HG03025 (cell line): ENCODE results near the gene ZP2.
"Not testable (repeated sequence)": the region's sequence is repeated elsewhere in the genome, so short reads cannot be mapped to it uniquely, and the experiment has no call there.

Experiments used
- ATAC-seq: cut with Tn5 transposase; IDR thresholded peaks from one replicate; pipeline ENCODE4 v1.9.1; 2021; ENCODE audit warnings: mild to moderate bottlenecking, moderate library complexity; ENCODE audit not compliant: unreplicated experiment, low FRiP score

Gene ZP2

DNA sequence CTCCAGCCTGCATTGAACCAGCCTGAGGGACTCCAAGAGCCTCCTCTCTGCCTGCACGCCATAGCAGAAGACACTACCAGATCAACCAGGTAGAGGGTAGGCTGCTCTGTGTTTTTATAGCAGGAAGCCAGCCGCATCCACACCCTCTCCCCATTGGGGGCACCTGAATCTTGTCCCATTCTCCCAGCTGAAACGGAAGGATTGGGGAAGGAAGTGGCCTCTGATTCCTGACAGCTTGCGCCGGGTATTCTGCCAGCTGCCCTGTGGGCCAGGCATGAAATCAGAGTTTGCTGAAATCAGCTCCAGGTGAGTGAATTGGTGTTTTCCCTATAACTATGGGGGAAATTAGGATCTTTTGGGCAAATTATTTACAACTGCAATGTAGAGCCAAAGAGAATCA is at the start of gene ZP2:
Gene ZP2, minus strand, starts transcription at position 89 of the 400 bp plus-strand sequence. Its CDS starts 27 bp downstream, at position 62.
- ATAC-seq, result no peak

DNA sequence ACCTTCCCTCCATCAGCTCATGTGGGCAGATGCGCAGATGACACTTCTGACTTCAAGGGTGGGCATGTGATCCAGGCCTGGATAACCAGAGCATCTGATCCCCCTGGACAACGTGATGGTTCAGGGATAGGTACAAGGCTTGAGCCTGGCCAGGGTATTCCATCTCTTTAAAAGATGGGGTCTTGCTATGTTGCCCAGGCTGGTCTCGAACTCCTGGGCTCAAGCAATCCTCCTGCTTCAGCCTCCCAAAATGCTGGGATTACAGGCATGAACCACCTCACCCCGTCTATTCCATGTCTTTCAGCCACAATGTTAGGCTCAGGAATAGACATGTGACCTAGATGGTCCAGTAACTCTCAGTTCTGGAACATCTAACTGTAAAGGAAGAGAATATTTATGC is 45.9 kb upstream of the ZP2 start:
- ATAC-seq, result no peak

DNA sequence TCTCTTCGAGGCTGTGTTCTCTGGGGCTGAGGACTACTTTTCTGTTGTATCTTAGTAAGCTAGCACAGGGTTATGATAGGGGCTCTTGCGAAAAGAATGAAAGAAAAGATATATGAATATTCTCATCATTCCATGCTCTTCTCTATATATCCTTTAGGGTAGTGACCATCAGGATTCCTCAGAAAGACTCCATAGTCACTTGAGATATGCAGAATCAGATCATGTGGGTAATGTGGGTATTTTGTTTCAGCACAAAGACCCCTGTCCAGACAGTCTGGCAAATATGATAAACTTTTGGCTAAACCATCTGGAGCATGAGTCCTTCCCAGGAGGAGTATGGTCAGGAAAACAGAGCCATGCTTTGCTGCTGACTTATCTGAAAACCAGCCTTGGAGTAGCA is 45.3 kb upstream of the ZP2 start:
- ATAC-seq, result no peak

DNA sequence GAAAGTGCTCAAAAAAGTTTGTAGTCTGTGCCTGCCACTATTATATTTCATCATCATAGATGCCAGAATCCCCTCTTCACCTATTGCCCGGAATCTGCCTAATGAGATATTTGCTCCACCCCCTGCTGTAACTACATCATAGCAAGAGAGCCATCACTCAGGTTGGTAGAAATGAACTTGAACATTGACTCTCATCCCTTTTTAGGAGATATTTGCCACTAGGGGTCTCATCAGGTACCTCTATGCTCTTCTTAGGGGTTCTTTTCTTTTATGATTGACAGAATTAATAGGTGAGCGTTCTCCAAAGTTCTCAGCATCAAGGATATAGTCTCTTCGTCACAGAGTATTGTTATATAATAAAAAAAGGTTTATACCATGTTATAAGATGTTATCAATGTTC is 42.1 kb upstream of the ZP2 start:
- ATAC-seq, result no peak

DNA sequence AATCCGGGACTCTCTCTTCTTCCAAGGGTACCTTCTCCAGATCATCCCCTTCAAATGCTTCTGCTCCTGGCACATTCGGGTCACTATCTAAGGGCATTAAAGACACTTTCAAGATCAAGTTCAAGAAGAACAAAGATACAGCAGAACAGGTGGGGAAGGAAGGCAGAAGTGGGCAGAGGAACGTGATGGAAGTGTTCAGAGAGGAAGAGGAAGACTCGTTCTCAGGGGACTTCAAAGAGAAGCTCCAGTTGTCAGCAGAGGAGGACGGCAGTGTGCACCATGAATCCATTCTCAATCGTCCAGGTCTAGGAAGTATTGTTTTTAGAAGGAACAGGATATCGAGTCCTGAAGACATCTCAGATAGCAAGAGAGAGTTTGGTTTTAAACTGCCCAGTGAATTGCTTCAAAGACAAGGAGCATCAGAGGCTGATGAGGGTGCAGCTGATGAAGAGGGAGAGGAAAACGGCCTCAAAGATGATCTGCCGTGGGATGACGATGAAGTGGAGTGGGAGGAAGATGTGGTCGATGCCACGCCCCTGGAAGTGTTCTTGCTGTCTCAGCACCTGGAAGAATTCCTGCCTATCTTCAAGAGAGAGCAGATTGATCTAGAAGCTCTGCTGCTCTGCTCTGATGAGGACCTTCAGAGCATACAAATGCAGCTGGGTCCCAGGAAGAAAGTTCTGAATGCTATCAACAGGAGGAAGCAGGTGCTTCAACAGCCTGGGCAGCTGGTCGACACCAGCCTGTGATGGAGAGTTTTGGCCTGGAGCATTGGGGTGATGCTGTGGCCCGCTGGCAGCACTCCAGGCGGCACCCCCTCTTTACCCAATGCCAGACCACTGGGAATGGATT is 38.9 kb upstream of the ZP2 start:
- no peak for ATAC-seq

DNA sequence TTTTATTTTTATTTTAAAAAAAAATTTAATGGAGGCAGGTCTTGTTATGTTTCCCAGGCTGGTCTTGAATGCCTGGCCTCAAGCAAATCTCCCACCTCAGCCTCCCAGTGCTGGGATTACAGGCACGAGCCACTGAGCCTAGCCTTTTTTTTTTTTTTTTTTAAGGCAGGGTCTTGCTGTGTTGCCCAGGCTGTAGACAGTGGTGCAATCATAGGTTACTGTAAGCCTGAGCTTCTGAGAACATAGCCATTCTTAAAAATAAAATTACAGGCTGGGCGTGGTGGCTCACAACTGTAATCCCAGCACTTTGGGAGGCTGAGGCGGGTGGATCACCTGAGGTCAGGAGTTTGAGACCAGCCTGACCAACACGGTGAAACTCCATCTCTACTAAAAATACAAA is 36.8 kb upstream of the ZP2 start:
- not testable (repeated sequence) for ATAC-seq

DNA sequence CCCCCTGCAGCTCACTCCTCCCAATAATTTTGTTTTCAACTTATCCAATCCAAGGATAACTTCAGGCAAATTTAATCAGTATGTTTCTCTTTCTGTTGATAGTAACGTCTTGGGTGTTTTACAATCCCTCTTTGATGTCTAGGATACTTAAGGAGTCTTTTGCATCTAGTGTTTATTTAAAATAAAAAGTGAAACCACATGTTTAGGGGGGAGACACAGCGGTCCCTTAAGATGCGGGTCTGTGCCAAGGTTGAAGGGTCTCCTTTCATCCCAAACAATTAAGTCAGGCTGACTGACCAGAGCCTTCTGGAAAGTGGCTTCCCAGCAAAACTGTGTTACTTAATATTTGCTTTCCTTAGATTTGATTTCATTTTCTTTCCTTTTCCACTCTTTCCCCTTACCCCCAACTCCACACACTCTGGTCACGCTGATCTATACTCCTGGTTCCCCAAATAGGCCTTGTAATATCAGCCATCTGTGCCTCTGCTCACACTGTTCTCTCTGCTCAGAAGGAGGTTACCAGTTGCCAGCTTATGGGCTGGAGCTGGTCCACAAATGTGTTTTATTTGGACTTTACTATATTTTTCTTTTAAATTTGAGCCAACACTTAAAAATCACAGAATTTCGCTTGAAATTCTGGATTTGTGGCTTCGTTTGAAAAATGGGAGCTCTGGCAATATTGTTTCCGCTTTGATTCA is 33.3 kb upstream of the ZP2 start:
- ATAC-seq, result no peak

DNA sequence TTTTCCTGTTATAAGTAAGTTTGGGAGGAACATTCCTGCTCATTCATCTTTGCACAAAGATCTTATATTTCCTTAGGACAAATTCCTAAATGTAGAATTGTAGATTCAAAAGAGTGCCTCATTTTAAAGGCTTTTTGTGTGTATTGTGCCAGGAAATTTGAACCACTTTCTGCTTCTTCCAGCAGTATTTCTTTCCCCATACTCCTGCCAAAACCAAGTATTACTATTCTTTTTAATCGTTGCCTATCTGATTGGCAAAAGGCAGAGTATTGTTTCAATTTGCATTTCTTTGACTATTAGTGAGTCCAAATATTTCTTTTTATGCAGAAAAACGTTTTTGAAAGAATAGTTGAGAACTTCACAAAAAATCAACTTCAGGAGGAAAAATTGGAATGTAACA is 31.4 kb upstream of the ZP2 start:
- ATAC-seq, result no peak

DNA sequence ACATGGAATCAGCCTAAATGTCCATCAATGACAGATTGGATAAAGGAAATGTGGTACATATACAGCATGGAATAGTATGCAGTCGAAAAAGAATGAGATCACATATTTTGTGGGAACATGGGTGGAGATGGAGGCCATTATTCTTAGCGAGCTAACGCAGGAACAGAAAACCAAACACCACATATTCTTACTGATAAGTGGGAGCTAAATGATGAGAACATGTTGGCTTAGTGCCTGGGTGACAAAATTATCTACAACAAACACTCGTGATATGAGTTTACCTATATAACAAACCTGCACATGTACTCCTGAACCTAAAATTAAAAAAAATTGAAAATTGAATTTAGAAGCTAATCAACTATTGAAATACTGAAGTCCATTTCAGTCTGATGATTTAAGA is 28.3 kb upstream of the ZP2 start:
- no peak for ATAC-seq

DNA sequence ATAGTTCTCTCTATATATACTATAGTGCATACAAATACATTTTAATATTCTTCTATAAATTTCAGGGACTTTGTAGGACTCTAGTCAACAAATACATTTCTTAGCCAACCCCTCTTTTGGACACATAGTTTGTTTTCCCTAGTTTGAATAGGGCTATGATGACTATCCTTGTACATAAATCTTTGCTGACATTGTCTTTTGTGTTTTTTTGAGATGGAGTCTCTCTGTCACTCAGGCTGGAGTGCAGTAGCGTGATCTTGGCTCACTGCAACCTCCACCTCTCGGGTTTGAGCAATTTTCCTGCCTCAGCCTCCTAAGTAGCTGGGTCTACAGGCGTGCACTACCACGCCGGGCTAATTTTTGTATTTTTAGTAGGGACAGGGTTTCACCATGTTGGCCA is 25.5 kb upstream of the ZP2 start:
- no peak for ATAC-seq

DNA sequence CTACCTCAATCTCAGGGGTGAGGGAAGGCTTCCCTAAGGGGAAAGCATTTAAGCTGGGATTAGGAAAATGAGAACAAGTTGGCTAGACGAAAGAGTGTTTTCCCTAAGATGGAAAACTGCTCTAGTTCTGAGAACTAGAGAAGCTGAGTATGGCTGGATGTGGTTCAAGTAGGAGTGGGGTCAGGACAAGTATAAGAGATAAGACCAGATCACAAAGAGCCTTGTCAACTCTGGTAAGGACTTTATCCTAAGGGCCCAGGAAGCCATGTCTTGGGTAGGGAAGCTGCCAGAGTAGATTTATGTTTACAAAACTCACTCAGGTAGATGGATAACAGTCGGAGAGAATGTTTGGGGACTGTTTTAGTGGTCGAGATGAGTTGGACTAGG is 23.8 kb upstream of the ZP2 start:
- no peak for ATAC-seq

DNA sequence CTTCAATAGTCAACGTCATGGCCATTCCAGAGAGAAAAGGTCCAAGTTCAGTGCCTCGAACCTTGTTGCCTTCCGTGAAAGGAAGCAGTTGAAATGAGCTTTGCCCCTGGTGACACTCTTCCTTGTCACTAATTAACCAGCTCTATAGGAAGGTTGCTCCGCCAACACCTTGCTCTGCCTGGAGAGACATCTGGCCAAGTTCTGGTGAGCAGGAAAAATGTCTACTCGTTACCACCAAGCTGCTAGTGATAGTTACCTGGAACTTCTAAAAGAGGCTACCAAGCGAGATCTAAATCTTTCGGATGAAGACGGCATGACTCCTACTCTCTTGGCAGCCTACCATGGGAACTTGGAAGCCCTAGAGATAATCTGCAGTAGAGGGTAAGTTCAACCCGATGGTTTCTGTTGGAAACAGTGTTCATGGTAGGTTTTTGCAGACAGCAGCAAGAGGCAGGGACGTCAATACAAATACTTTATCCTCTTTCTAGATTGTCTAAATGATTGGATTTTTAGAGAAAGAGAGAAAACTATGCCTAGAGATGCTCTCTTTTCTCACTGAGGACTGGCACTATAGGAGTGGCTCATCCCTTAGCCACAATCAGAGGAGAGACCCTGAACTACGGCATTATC is 22.3 kb upstream of the ZP2 start, which contains the start of gene ANKS4B:
Gene ANKS4B, plus strand, starts transcription at position 179 of the 630 bp plus-strand sequence. Its CDS starts 39 bp downstream, at position 218.
- no peak for ATAC-seq

DNA sequence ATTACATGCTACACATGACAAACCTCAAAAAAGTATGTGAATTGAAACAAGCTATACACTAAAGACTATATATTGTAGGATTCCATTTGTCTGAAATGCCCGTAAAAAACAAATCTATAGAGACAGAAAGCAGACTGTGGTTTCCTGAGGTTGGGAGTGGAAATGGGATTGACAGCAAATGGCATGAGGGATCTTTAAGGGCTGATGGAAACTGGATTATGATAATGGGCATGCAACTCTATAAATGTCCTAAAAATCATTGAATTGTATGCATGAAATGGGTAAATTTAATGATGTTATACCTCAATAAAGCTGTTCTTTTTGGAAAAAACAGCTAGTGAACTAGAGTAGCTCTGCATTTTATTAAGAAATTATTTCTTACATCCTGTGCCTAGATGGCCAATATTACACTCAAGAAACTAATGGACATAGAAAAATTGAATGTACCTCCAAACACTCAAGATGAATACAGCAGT is 21.7 kb upstream of the ZP2 start:
- no peak for ATAC-seq

DNA sequence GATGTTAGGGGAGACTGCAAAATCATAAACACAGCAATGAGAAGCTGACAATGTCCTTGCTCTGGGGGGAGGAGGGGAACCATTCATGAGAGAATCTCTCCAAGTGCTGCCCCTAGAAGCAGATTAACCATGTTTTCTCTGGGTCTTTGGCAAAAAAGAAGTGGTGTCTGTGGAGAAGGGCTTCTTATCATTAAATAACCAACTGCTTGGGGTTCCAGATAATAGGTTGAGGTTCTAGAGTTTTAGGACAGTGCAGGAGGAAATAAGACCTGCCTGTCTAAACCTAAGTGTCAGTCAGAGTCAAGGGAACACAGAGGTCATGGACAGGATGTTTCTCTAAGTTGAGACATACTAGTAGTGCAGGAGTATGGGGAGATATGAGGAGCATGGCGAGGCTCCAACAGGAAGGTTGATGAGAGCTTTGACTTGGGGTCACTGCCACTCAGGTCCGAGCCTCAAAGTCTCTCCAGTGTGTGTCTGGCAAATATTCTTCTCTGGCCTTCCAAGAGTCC is 17.0 kb upstream of the ZP2 start:
- no peak for ATAC-seq

DNA sequence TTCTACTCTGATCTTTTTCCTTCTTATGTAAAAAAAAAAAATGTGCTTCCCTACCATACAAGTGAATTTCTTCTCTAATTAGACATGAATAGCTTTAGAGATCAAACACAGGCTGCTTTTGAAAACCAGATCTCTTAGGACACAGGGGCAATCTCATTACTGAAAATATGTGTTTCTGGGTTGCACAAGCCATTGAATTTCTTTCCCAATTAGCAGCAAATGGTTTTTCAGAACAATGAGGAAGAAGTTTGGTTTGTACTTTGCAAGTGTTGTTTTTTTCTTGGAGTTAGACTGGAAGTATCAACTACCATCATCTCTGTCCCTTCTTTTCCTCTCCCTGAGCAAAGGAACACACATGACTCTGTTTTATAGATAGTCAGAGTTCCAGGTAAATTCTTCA is 16.5 kb upstream of the ZP2 start:
- no peak for ATAC-seq

DNA sequence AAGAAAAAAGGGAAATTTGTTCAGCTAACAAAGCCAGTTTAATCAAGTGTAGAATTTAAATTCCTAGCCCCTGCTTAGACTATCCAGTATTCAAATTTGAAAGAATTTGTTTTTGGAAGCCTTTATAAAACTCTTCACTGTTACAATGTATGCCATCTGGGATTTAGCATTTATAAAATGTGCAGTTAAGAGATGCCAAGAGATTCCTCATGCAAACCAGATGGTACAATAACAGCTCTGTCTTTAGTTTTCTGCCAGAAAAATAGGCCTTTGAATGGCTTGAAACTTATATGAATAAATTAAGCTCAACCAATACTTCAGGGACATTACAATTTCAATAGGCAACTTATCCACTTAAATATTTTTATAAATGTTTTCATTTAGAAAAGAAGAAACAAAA is 15.4 kb upstream of the ZP2 start:
- no peak for ATAC-seq

DNA sequence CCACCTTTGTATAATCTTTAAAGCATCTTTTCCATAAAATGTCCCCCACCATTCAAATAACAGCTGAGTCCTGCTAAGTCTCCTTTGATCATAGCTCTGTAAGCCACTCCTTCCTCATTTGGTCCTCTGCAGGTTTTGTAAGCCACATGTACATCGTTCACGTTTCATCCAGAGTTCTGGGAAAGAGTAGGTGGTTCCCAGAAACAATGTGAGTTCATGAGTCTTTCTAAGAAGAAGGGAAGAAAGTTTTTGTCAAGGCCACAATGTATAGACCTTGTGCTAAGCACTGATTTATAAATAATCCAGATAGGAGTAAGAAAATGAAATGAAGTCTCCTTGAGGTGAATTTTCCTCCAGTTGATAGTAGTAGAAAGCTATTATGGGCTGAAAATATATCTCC is 13.4 kb upstream of the ZP2 start:
- no peak for ATAC-seq

DNA sequence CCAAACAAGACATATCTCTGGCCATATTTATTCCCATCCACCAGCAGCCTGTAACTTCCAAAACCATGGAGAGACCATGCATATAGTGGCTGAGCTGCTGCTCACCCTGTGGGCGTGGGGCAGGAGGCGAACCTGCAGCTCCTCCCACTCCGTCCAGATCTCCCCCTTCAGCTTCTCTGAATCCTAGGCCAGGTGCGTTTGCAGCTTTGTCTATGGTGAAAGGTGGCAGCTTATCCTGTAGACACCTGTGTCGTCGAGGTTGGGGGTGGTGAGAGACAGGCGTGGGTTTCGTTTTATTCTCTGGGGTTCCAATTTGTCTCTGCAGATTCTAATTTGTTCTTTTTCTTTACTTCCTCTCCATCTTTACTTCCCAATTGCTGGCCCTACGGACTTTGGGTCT is 12.4 kb upstream of the ZP2 start:
- no peak for ATAC-seq

DNA sequence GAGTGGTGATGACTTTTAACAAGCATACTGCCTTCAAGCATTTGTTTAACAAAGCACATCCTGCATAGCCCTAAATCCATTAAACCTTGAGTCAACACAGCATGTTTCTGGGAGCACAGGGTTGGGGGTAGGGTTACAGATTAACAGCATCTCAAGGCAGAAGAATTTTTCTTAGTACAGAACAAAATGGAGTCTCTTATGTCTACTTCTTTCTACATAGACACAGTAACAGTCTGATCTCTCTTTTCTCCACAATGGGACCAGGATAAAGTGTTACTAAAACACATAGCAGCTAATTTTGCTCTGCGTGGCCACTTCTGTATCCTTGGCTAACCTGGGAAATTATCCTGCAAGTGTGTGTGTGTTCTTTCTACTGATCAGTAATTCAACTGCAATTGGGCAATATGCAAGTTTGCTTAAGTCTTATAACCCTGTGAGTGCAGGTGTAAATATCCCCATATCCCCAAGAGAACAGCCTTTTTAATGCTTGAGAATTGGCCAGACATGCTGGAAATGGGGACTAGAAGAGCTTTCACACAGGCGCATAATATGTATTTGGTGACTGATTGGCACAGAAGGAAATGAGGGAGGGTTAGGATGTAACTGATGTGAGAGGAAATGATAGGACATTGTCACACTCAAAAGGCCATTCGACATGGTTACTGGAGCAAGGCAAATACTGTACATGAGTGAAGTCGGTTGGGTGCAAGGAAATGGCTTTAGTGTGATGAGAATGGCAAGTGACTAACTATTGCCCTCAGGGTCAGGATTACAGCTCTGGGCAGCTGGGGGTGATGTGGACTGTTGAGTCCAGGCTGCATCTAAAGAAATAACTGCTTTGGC is 11.3 kb upstream of the ZP2 start:
- ATAC-seq, result no peak

DNA sequence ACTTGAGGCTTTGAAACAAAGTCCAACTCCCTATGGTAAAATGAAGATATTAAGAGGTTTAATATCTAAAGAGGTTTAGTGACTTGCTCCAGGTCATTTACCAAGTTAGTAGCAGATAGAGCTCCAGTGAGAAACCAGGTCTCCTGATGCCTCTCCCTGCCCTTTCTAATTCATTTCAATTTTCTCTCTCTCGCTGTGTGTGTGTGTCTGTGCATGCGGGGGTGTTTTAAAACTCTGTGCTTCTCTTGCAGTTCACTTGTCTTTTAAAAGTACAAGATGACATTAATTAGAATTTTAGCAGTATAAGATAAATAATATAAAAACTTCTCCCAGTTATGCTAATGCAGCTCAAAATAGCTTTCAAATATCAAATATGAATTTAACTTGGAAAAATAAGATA is 8.2 kb upstream of the ZP2 start:
- ATAC-seq, result no peak
